PC-9 (cell line): ENCODE data around the gene PLB1. TPM values are rescaled to one million over a fixed set of nuclear protein-coding genes. Genes with fewer than 3 reads are reported as not detected.

ENCODE experiments used
- BruUV-seq: library from RNA; stranded (reverse); fragments of 400-500 nt; replicated peaks from 2 replicates; lab custom pipeline; 2021; lab: Mats Ljungman, UMichigan
- CTCF ChIA-PET: fragments of 300-600 bp; sonication (Branson Sonifier 250); formaldehyde crosslinking; loops from one replicate; lab custom pipeline; 2022; ENCODE audit warnings: antibody characterized with exemption; lab: Charles Lee
- POLR2A ChIA-PET: fragments of 300-600 bp; sonication (Branson Sonifier 250); formaldehyde crosslinking; loops from one replicate; lab custom pipeline; 2022; ENCODE audit warnings: antibody characterized with exemption; ENCODE audit not compliant: unreplicated experiment; lab: Charles Lee
- DNase-seq, 2 experiments: peaks; one replicate each; pipeline versions ENCODE4 v3.0.0 to v3.0.0-alpha.2; 2015 to 2022; ENCODE audit warnings: mixed read lengths in 1 of 2
- H2AFZ ChIP-seq: fragments of 200-600 bp; sonication (generic); 2 replicates; pipeline ENCODE4 v1.8.1; 2017; ENCODE audit warnings: antibody characterized with exemption
- H3F3A ChIP-seq: fragments of 200-600 bp; sonication (generic); 2 replicates; pipeline ENCODE4 v1.8.1; 2017; ENCODE audit warnings: antibody characterized with exemption, mild to moderate bottlenecking, low read depth; ENCODE audit not compliant: insufficient read depth
- H3K27ac ChIP-seq: fragments of 200-600 bp; sonication (generic); 2 replicates; pipeline ENCODE4 v1.6.1; 2016; ENCODE audit warnings: mixed run types
- H3K27me3 ChIP-seq: fragments of 200-600 bp; sonication (generic); 2 replicates; pipeline ENCODE4 v1.6.1; 2016; ENCODE audit warnings: low read depth, mixed run types; ENCODE audit not compliant: insufficient read depth
- H3K36me3 ChIP-seq: fragments of 200-600 bp; sonication (generic); 2 replicates; pipeline ENCODE4 v1.6.1; 2016; ENCODE audit warnings: low read depth, mixed run types
- H3K4me1 ChIP-seq: fragments of 200-600 bp; sonication (generic); replicated peaks from 2 replicates; pipeline ENCODE4 v1.6.1; 2016; ENCODE audit warnings: mixed run types; ENCODE audit not compliant: insufficient read depth
- H3K4me2 ChIP-seq: fragments of 200-600 bp; sonication (generic); 2 replicates; pipeline ENCODE4 v1.6.1; 2017; ENCODE audit warnings: mixed run types
- H3K4me3 ChIP-seq: fragments of 200-600 bp; sonication (generic); 2 replicates; pipeline ENCODE4 v1.6.1; 2016; ENCODE audit warnings: mixed run types
- H3K79me2 ChIP-seq: fragments of 200-600 bp; sonication (generic); 2 replicates; pipeline ENCODE4 v1.6.1; 2017; ENCODE audit warnings: low read depth, mixed run types
- H3K9me2 ChIP-seq: fragments of 200-600 bp; sonication (generic); 2 replicates; pipeline ENCODE4 v1.8.1; 2017; ENCODE audit warnings: mild to moderate bottlenecking; ENCODE audit not compliant: insufficient read depth
- H3K9me3 ChIP-seq: fragments of 200-600 bp; sonication (generic); 2 replicates; pipeline ENCODE4 v1.8.1; 2016; ENCODE audit warnings: low read depth; ENCODE audit not compliant: insufficient read depth
- H4K20me1 ChIP-seq: fragments of 200-600 bp; sonication (generic); 2 replicates; pipeline ENCODE4 v1.8.1; 2017; ENCODE audit not compliant: insufficient read depth
- CTCF ChIP-seq: fragments of 200-600 bp; sonication (generic); conservative IDR thresholded peaks from 2 replicates; pipeline ENCODE4 v1.6.1; 2017; ENCODE audit warnings: mixed run types, antibody characterized with exemption, mild to moderate bottlenecking, moderate library complexity
- EZH2 ChIP-seq: fragments of 200-600 bp; sonication (generic); IDR thresholded peaks from 2 replicates; pipeline ENCODE4 v1.8.0; 2017; ENCODE audit warnings: antibody characterized with exemption, low read depth
- intact Hi-C: fragments of 100-400 bp; cut with micrococcal nuclease; formaldehyde crosslinking; loops from one replicate; pipeline ENCODE4 v1.10.0; 2022; ENCODE audit not compliant: unreplicated experiment
- total RNA-seq: library from RNA; stranded (reverse); gene quantifications from 2 replicates; pipeline ENCODE4 v1.2.3, GENCODE V29; 2021

The PLB1 gene
- total RNA-seq, 1 experiment from 2014 or later, result 2.7 TPM

DNA sequence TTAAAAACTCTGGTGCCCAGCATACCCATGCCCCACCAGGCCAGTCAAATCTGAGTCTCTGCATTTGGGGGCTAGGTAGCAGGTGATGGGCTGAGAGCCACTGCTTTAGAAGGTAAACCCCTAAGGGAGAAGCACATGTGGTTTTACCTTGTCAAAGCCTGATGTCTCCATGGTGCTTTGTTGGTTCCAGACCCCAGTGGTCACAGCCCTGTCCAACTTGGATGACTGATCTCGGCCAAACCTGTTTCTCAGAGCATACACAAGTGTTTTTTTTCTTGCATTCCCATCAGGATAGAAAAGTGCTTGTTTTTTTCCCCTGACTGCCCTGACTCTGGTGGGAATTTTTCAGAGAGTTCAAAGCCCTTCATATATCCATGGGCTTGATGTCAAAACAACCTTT, 13.5 kb downstream of the PLB1 start:
- Histone ChIP-seq H3K36me3 (no peaks in the 10 kb centered on the region), H4K20me1 (no peaks in the 10 kb centered on the region), H3K4me2 (no peak overlapping the region), H3K9me3 (peaks cover 3% of the 10 kb centered on the region; the same call in 1 of the 2 replicates), H2AFZ (no peak overlapping the region), H3K4me1 (peaks cover 19% of the 10 kb centered on the region), H3K4me3 (no peak overlapping the region), H3K9me2 (no peaks in the 10 kb centered on the region), H3F3A (peaks cover 14% of the 10 kb centered on the region), H3K27me3 (no peaks in the 10 kb centered on the region), H3K79me2 (no peaks in the 10 kb centered on the region), H3K27ac (no peak overlapping the region)
- no TSS peak for BruUV-seq
- POLR2A ChIA-PET, result no interaction called here
- no peak for DNase-seq
- CTCF ChIA-PET, result no interaction called here
- TF ChIP-seq EZH2 (no peak), CTCF (no peak)
- intact Hi-C loops, result loop anchor here (2.0 to 5.0 kb wide), 3 partner anchors 33 to 102 kb away; no protein-coding TSS in a partner anchor

DNA sequence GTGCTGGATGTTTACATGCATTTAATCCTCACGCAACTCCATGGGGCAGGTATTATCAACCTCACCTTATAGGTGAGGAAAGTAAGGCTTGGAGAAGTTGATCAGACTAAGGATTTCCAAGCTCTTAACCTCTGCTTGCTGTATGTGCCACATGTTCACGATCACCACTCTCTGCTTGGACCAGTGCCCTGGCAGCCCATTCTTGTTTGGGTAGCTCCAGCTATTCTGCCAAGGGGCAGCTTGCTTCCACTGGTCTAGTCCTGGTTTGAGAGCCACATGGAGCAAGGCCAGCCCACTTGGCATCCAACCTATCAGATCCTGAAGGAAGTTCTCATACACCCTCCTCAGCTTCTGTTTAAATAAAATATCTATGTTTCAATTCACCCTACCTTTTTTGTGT, 14.3 kb downstream of the PLB1 start:
- Histone ChIP-seq H3F3A (peaks cover 14% of the 10 kb centered on the region), H3K27me3 (no peaks in the 10 kb centered on the region), H3K9me3 (peaks cover 3% of the 10 kb centered on the region; the same call in 1 of the 2 replicates), H3K79me2 (no peaks in the 10 kb centered on the region), H3K9me2 (no peaks in the 10 kb centered on the region), H3K4me1 (peaks cover 19% of the 10 kb centered on the region), H4K20me1 (no peaks in the 10 kb centered on the region), H3K4me2 (no peak overlapping the region), H3K36me3 (no peaks in the 10 kb centered on the region), H3K4me3 (no peak overlapping the region), H2AFZ (no peak overlapping the region), H3K27ac (no peak overlapping the region)
- intact Hi-C loops, result no loop called here
- TF ChIP-seq CTCF (no peak), EZH2 (no peak)
- POLR2A ChIA-PET, result no interaction called here
- BruUV-seq, result no TSS peak
- CTCF ChIA-PET, result no interaction called here
- no peak for DNase-seq

GRCh38 chr2:28511871-28512606, 16.2 kb downstream of the PLB1 start:
- ChIA-PET POLR2A (interaction anchor here (0.6 kb wide), 1 partner anchor 604 kb away, joined by 5 read pairs; no protein-coding TSS in a partner anchor), CTCF (interaction anchor here (0.6 kb wide), 1 partner anchor 32 kb away, joined by 3 read pairs; no protein-coding TSS in a partner anchor)
- intact Hi-C loops, result no loop called here
- H3K27ac ChIP-seq, result no peak overlapping the region
- peaks cover 14% of the 10 kb centered on the region for H3F3A ChIP-seq
- no peaks in the 10 kb centered on the region for H3K9me2 ChIP-seq
- H3K4me2 ChIP-seq, result no peak overlapping the region
- TF ChIP-seq EZH2, result no peak
- no peak for TF ChIP-seq CTCF
- peaks cover 3% of the 10 kb centered on the region; the same call in 1 of the 2 replicates for H3K9me3 ChIP-seq
- no TSS peak for BruUV-seq
- no peaks in the 10 kb centered on the region for H3K36me3 ChIP-seq
- H3K4me3 ChIP-seq, result no peak overlapping the region
- H4K20me1 ChIP-seq, result no peaks in the 10 kb centered on the region
- H3K79me2 ChIP-seq, result no peaks in the 10 kb centered on the region
- DNase-seq, result no peak
- H3K27me3 ChIP-seq, result no peaks in the 10 kb centered on the region
- H2AFZ ChIP-seq, result no peak overlapping the region
- H3K4me1 ChIP-seq, result peaks cover 19% of the 10 kb centered on the region
